ENCODE data around the gene SCUBE2. TPM values are rescaled to one million over a fixed set of nuclear protein-coding genes. Genes with fewer than 3 reads are reported as not detected.
"Not testable (repeated sequence)": the region's sequence is repeated elsewhere in the genome, so short reads cannot be mapped to it uniquely, and the experiment has no call there.

SCUBE2 gene
- total and polyA plus RNA-seq, 4 donors, result 2.6 to 27.6 (median 4.0) TPM

GRCh38 chr11:9104580-9104979, 13.2 kb upstream of the SCUBE2 start:
- WGBS, 2 donors, result 91 to 97% methylated on average over 7 of the region's 7 CpGs
- no peak for TF ChIP-seq CTCF (IDR thresholded peaks at IDR 0.05; ENCODE audit: control extremely low read depth, extremely low read depth)
- no peak overlapping the region for H3K9ac ChIP-seq (ENCODE audit: insufficient read depth in 1 of 2, low read length in 2 of 2)
- H3K4me3 ChIP-seq, result no peak overlapping the region
- no peak overlapping the region for H3K27ac ChIP-seq (ENCODE audit: low read depth in 1 of 2, low read length in 1 of 2)
- no peaks in the 10 kb centered on the region for H3K27me3 ChIP-seq (ENCODE audit: control insufficient read depth in 3 of 3, insufficient read depth in 3 of 3, low read length in 2 of 3)
- peaks cover 0 to 2% (median 0%) of the 10 kb centered on the region in 4 donors for H3K9me3 ChIP-seq (ENCODE audit: control insufficient read depth in 4 of 4, insufficient read depth in 3 of 4, low read length in 3 of 4)
- peaks cover 0 to 4% (median 0%) of the 10 kb centered on the region in 5 donors for H3K4me1 ChIP-seq (ENCODE audit: control insufficient read depth in 5 of 5, insufficient read depth in 5 of 5, low read length in 5 of 5)
- no peak for DNase-seq
- H3K36me3 ChIP-seq (ENCODE audit: control insufficient read depth in 4 of 4, insufficient read depth in 4 of 4, low read length in 4 of 4), result no peaks in the 10 kb centered on the region
- ATAC-seq (ENCODE audit: insufficient read depth, low FRiP score), result no peak

- H3K9ac ChIP-seq (ENCODE audit: insufficient read depth in 1 of 2, low read length in 2 of 2), result no peak overlapping the region
- peak in 1 of 3 donors; percentile 32 for DNase-seq
- no peak overlapping the region for H3K4me3 ChIP-seq
- no peaks in the 10 kb centered on the region for H3K36me3 ChIP-seq (ENCODE audit: control insufficient read depth in 4 of 4, insufficient read depth in 4 of 4, low read length in 4 of 4)
- H3K27me3 ChIP-seq (ENCODE audit: control insufficient read depth in 3 of 3, insufficient read depth in 3 of 3, low read length in 2 of 3), result no peaks in the 10 kb centered on the region
- 74 to 89% methylated on average over 7 of the region's 7 CpGs for WGBS, 2 donors
- H3K4me1 ChIP-seq (ENCODE audit: control insufficient read depth in 5 of 5, insufficient read depth in 5 of 5, low read length in 5 of 5), result peaks cover 0 to 4% (median 0%) of the 10 kb centered on the region in 5 donors
- peak; percentile 47 for ATAC-seq (ENCODE audit: insufficient read depth, low FRiP score)
- H3K27ac ChIP-seq (ENCODE audit: low read depth in 1 of 2, low read length in 1 of 2), result no peak overlapping the region
- TF ChIP-seq CTCF (IDR thresholded peaks at IDR 0.05; ENCODE audit: control extremely low read depth, extremely low read depth), result no peak
- peaks cover 0 to 2% (median 0%) of the 10 kb centered on the region in 4 donors for H3K9me3 ChIP-seq (ENCODE audit: control insufficient read depth in 4 of 4, insufficient read depth in 3 of 4, low read length in 3 of 4)
These were observed 12.3 kb upstream of the SCUBE2 start for GRCh38 chr11:9103542-9104276.

GRCh38 chr11:9099617-9100016, 8.2 kb upstream of the SCUBE2 start:
- H3K4me3 ChIP-seq, result no peak overlapping the region
- no peaks in the 10 kb centered on the region for H3K36me3 ChIP-seq (ENCODE audit: control insufficient read depth in 4 of 4, insufficient read depth in 4 of 4, low read length in 4 of 4)
- no peaks in the 10 kb centered on the region for H3K27me3 ChIP-seq (ENCODE audit: control insufficient read depth in 3 of 3, insufficient read depth in 3 of 3, low read length in 2 of 3)
- H3K4me1 ChIP-seq (ENCODE audit: control insufficient read depth in 5 of 5, insufficient read depth in 5 of 5, low read length in 5 of 5), result peaks cover 0 to 4% (median 0%) of the 10 kb centered on the region in 5 donors
- ATAC-seq (ENCODE audit: insufficient read depth, low FRiP score), result no peak
- 77 to 86% methylated on average over 4 of the region's 4 CpGs for WGBS, 2 donors
- no peak overlapping the region for H3K27ac ChIP-seq (ENCODE audit: low read depth in 1 of 2, low read length in 1 of 2)
- no peak for TF ChIP-seq CTCF (IDR thresholded peaks at IDR 0.05; ENCODE audit: control extremely low read depth, extremely low read depth)
- no peak for DNase-seq
- H3K9ac ChIP-seq (ENCODE audit: insufficient read depth in 1 of 2, low read length in 2 of 2), result no peak overlapping the region
- H3K9me3 ChIP-seq (ENCODE audit: control insufficient read depth in 4 of 4, insufficient read depth in 3 of 4, low read length in 3 of 4), result peaks cover 0 to 2% (median 0%) of the 10 kb centered on the region in 4 donors

GRCh38 chr11:9098455-9098854, 7.1 kb upstream of the SCUBE2 start:
- H3K27me3 ChIP-seq (ENCODE audit: control insufficient read depth in 3 of 3, insufficient read depth in 3 of 3, low read length in 2 of 3); H3K9ac ChIP-seq (ENCODE audit: insufficient read depth in 1 of 2, low read length in 2 of 2); H3K36me3 ChIP-seq (ENCODE audit: control insufficient read depth in 4 of 4, insufficient read depth in 4 of 4, low read length in 4 of 4); H3K9me3 ChIP-seq (ENCODE audit: control insufficient read depth in 4 of 4, insufficient read depth in 3 of 4, low read length in 3 of 4); H3K4me3 ChIP-seq; DNase-seq; ATAC-seq (ENCODE audit: insufficient read depth, low FRiP score); H3K4me1 ChIP-seq (ENCODE audit: control insufficient read depth in 5 of 5, insufficient read depth in 5 of 5, low read length in 5 of 5); H3K27ac ChIP-seq (ENCODE audit: low read depth in 1 of 2, low read length in 1 of 2): not testable (repeated sequence)
- WGBS, 2 donors, result 73 to 92% methylated on average over 2 of the region's 2 CpGs

GRCh38 chr11:9097186-9097943, 6.0 kb upstream of the SCUBE2 start:
- 88 to 93% methylated on average over 23 of the region's 23 CpGs for WGBS, 2 donors
- ATAC-seq (ENCODE audit: insufficient read depth, low FRiP score); H3K27me3 ChIP-seq (ENCODE audit: control insufficient read depth in 3 of 3, insufficient read depth in 3 of 3, low read length in 2 of 3); H3K4me1 ChIP-seq (ENCODE audit: control insufficient read depth in 5 of 5, insufficient read depth in 5 of 5, low read length in 5 of 5); H3K9ac ChIP-seq (ENCODE audit: insufficient read depth in 1 of 2, low read length in 2 of 2); H3K9me3 ChIP-seq (ENCODE audit: control insufficient read depth in 4 of 4, insufficient read depth in 3 of 4, low read length in 3 of 4); DNase-seq; H3K36me3 ChIP-seq (ENCODE audit: control insufficient read depth in 4 of 4, insufficient read depth in 4 of 4, low read length in 4 of 4); H3K27ac ChIP-seq (ENCODE audit: low read depth in 1 of 2, low read length in 1 of 2); H3K4me3 ChIP-seq: not testable (repeated sequence)
